ENCODE measurements around the gene CCNJ. TPM values are rescaled to one million over a fixed set of nuclear protein-coding genes. Genes with fewer than 3 reads are reported as not detected.
"Not testable (repeated sequence)": the region's sequence is repeated elsewhere in the genome, so short reads cannot be mapped to it uniquely, and the experiment has no call there.

CCNJ gene
- total and polyA plus RNA-seq, 12 donors = 1.7 to 3.6 (median 2.5) TPM

GRCh38 chr10:96047004-96047649 is 3.7 kb downstream of the CCNJ start:
- H3K27me3 ChIP-seq = no peaks in the 10 kb centered on the region
- no peak overlapping the region for H3K27ac ChIP-seq
- peaks cover 0 to 28% (median 20%) of the 10 kb centered on the region in 9 donors for H3K4me1 ChIP-seq
- intact Hi-C loops (cut with DNase I) = loop anchor here in 2 of 10 donors (10.0 kb wide), 2 partner anchors 88 to 352 kb away; partner anchors contain the start of genes TCTN3 (in 1 of the 2) and ZNF518A (in 1 of the 2)
- ATAC-seq = no peak
- no peak overlapping the region for H3K4me3 ChIP-seq
- no peak for DNase-seq
- TF ChIP-seq, protein P1, sequence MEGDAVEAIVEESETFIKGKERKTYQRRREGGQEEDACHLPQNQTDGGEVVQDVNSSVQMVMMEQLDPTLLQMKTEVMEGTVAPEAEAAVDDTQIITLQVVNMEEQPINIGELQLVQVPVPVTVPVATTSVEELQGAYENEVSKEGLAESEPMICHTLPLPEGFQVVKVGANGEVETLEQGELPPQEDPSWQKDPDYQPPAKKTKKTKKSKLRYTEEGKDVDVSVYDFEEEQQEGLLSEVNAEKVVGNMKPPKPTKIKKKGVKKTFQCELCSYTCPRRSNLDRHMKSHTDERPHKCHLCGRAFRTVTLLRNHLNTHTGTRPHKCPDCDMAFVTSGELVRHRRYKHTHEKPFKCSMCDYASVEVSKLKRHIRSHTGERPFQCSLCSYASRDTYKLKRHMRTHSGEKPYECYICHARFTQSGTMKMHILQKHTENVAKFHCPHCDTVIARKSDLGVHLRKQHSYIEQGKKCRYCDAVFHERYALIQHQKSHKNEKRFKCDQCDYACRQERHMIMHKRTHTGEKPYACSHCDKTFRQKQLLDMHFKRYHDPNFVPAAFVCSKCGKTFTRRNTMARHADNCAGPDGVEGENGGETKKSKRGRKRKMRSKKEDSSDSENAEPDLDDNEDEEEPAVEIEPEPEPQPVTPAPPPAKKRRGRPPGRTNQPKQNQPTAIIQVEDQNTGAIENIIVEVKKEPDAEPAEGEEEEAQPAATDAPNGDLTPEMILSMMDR (IDR thresholded peaks at IDR 0.05) = no peak
- no peaks in the 10 kb centered on the region for H3K9me3 ChIP-seq
- 93% methylated on average over 4 of the region's 4 CpGs for WGBS, 2 donors
- peaks cover 0 to 51% (median 0%) of the 10 kb centered on the region in 9 donors for H3K36me3 ChIP-seq

- not testable (repeated sequence) for H3K27me3 ChIP-seq, H3K9me3 ChIP-seq
- intact Hi-C loops (cut with DNase I) = loop anchor here in 2 of 10 donors (10.0 kb wide), 2 partner anchors 87 to 353 kb away; partner anchors contain the start of genes TCTN3 (in 1 of the 2) and ZNF518A (in 1 of the 2)
These were observed 4.5 kb downstream of the CCNJ start for GRCh38 chr10:96047925-96048324.

GRCh38 chr10:96049340-96049739 is 6.0 kb downstream of the CCNJ start:
- peaks cover 0 to 64% (median 0%) of the 10 kb centered on the region in 9 donors for H3K36me3 ChIP-seq
- no peaks in the 10 kb centered on the region for H3K27me3 ChIP-seq
- H3K4me1 ChIP-seq = peaks cover 0 to 19% (median 14%) of the 10 kb centered on the region in 9 donors
- no peak overlapping the region for H3K4me3 ChIP-seq
- TF ChIP-seq, protein P1 (IDR thresholded peaks at IDR 0.05) = no peak
- DNase-seq = no peak
- no peak overlapping the region for H3K27ac ChIP-seq
- no peaks in the 10 kb centered on the region for H3K9me3 ChIP-seq
- ATAC-seq = no peak
- WGBS, 2 donors = 86 to 94% methylated on average over 2 of the region's 2 CpGs
- intact Hi-C loops (cut with DNase I) = loop anchor here in 2 of 10 donors (10.0 kb wide), 2 partner anchors 85 to 355 kb away; partner anchors contain the start of genes TCTN3 (in 1 of the 2) and ZNF518A (in 1 of the 2)

More at GRCh38 chr10:96047925-96048324, 4.5 kb downstream of the CCNJ start:
- Histone ChIP-seq H3K36me3 (peaks cover 0 to 59% (median 0%) of the 10 kb centered on the region in 9 donors), H3K4me1 (peaks cover 0 to 22% (median 15%) of the 10 kb centered on the region in 9 donors)
- H3K4me3 ChIP-seq, ATAC-seq, H3K27ac ChIP-seq, DNase-seq: not testable (repeated sequence)
- 96 to 97% methylated on average over 3 of the region's 3 CpGs for WGBS, 2 donors

GRCh38 chr10:96053985-96054384 is 10.6 kb downstream of the CCNJ start:
- intact Hi-C loops (cut with DNase I) = no loop called here
- TF ChIP-seq, protein P1 (IDR thresholded peaks at IDR 0.05) = no peak
- H3K27ac ChIP-seq = no peak overlapping the region
- DNase-seq (no peak), ATAC-seq (no peak)
- H3K9me3 ChIP-seq = no peaks in the 10 kb centered on the region
- H3K36me3 ChIP-seq = peaks cover 0 to 68% (median 16%) of the 10 kb centered on the region in 9 donors
- H3K27me3 ChIP-seq = no peaks in the 10 kb centered on the region
- H3K4me1 ChIP-seq = peaks cover 0 to 6% (median 0%) of the 10 kb centered on the region in 9 donors
- WGBS, 2 donors = 89 to 90% methylated on average over 2 of the region's 2 CpGs
- H3K4me3 ChIP-seq = no peak overlapping the region

GRCh38 chr10:96056787-96057186 is 13.4 kb downstream of the CCNJ start:
- peaks cover 0 to 6% (median 0%) of the 10 kb centered on the region in 9 donors for H3K4me1 ChIP-seq
- H3K27me3 ChIP-seq = no peaks in the 10 kb centered on the region
- H3K36me3 ChIP-seq = peaks cover 0 to 66% (median 16%) of the 10 kb centered on the region in 9 donors
- no peak overlapping the region for H3K27ac ChIP-seq
- TF ChIP-seq, protein P1 (IDR thresholded peaks at IDR 0.05) = no peak
- no peak for DNase-seq
- WGBS, 2 donors = 92 to 94% methylated on average over 7 of the region's 7 CpGs
- no peaks in the 10 kb centered on the region for H3K9me3 ChIP-seq
- intact Hi-C loops (cut with DNase I) = no loop called here
- ATAC-seq = no peak
- no peak overlapping the region for H3K4me3 ChIP-seq

All from heart right ventricle (tissue), 16 donors.